ENCODE data around the gene NGEF.

- TF ChIP-seq SIN3A (IDR thresholded peaks at IDR 0.05; ENCODE audit: borderline replicate concordance, insufficient read depth, low read length), result no peak
- TF ChIP-seq REST (IDR thresholded peaks at IDR 0.05; ENCODE audit: insufficient read depth in 1 of 2, low read depth in 2 of 2, low read length in 2 of 2), result no peak
These were observed 21.2 kb upstream of the NGEF start for GRCh38 chr2:233034091-233034882.
